ENCODE data around the gene GSG1. TPM values are rescaled to one million over a fixed set of nuclear protein-coding genes. Genes with fewer than 3 reads are reported as not detected.

Gene GSG1
- total RNA-seq, 2 donors from 2014 or later, result not detected

- Histone ChIP-seq H3K9me3 (no peaks in the 10 kb centered on the region), H3K36me3 (no peaks in the 10 kb centered on the region), H3K27me3 (no peaks in the 10 kb centered on the region), H3K4me1 (peaks cover 27% of the 10 kb centered on the region), H3K9ac (ENCODE audit: low read depth in 2 of 2, low read length in 2 of 2) (peak overlapping the region; percentile 69 to 83), H3K4me3 (peak overlapping the region; percentile 45), H3K27ac (peak overlapping the region; percentile 82)
- TF ChIP-seq, protein P1, sequence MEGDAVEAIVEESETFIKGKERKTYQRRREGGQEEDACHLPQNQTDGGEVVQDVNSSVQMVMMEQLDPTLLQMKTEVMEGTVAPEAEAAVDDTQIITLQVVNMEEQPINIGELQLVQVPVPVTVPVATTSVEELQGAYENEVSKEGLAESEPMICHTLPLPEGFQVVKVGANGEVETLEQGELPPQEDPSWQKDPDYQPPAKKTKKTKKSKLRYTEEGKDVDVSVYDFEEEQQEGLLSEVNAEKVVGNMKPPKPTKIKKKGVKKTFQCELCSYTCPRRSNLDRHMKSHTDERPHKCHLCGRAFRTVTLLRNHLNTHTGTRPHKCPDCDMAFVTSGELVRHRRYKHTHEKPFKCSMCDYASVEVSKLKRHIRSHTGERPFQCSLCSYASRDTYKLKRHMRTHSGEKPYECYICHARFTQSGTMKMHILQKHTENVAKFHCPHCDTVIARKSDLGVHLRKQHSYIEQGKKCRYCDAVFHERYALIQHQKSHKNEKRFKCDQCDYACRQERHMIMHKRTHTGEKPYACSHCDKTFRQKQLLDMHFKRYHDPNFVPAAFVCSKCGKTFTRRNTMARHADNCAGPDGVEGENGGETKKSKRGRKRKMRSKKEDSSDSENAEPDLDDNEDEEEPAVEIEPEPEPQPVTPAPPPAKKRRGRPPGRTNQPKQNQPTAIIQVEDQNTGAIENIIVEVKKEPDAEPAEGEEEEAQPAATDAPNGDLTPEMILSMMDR (IDR thresholded peaks at IDR 0.05), result no peak
- intact Hi-C loops (cut with DNase I), result loop anchor here (5.0 kb wide), 1 partner anchor 95 kb away; the partner anchor contains the start of gene EMP1
- peak; percentile 61 for DNase-seq
These were observed 1.6 kb downstream of the GSG1 start for GRCh38 chr12:13101821-13102375.

DNA sequence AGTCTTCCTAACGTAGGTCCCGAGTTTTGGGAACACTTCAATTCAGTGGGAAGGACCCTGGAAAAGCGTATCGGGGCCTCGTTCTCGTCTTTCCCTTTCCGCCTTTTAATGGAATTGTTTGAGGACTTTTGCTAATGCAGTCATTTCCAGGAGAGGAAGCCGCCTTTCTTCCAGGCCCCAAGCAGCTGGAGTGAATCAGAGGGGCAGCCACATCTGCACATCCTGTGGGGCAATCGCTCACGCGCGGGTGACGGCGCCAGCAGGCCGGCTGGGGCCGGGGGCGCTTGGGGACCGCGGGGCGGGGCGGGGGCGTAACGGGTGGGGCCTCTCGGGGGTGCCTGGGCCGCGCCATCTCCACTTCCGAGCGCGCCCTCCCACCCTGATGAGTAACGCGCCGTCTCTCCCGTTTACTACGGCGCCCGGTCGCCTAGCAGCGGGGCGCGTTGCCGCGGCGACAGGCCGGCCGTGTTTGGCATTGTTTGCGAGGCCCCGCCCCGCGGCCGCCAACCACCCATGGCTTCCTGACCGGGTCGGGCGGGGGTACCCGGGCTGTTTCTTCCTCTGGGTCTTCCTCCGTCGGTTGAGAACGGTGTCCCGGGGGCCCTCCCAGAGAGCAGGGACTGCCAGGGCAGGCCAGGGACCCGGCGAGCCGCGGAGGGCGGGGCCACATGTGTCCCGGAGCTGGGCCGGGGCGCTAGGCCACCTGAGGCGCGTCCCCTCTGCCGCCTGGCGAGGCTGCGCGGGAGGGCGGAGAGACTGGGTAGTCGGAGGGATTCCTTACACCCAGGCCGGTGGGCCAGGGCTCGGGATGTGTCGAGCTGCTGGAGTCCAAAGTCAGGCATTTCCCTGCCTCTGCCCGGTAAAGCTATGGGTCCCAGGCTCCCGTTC, 2.3 kb downstream of the GSG1 start:
- intact Hi-C loops (cut with DNase I), result loop anchor here (5.0 kb wide), 1 partner anchor 96 kb away; the partner anchor contains the start of gene EMP1
- TF ChIP-seq, protein P1 (IDR thresholded peaks at IDR 0.05), result no peak
- Histone ChIP-seq H3K9me3 (no peaks in the 10 kb centered on the region), H3K27ac (peak overlapping the region; percentile 82), H3K36me3 (no peaks in the 10 kb centered on the region), H3K4me3 (peak overlapping the region; percentile 45), H3K9ac (ENCODE audit: low read depth in 2 of 2, low read length in 2 of 2) (peak overlapping the region; percentile 69 to 83), H3K4me1 (peaks cover 27% of the 10 kb centered on the region), H3K27me3 (no peaks in the 10 kb centered on the region)
- peak; percentile 92 for DNase-seq

GRCh38 chr12:13100605-13100881, 2.9 kb downstream of the GSG1 start:
- peak overlapping the region; percentile 82 for H3K27ac ChIP-seq
- H3K4me1 ChIP-seq, result peaks cover 27% of the 10 kb centered on the region
- peak overlapping the region; percentile 45 for H3K4me3 ChIP-seq
- intact Hi-C loops (cut with DNase I), result loop anchor here (5.0 kb wide), 1 partner anchor 97 kb away; the partner anchor contains the start of gene EMP1
- DNase-seq, result no peak
- H3K27me3 ChIP-seq, result no peaks in the 10 kb centered on the region
- no peaks in the 10 kb centered on the region for H3K36me3 ChIP-seq
- no peaks in the 10 kb centered on the region for H3K9me3 ChIP-seq
- H3K9ac ChIP-seq (ENCODE audit: low read depth in 2 of 2, low read length in 2 of 2), result peak overlapping the region in 1 of 2 donors; percentile 30
- TF ChIP-seq, protein P1 (IDR thresholded peaks at IDR 0.05), result no peak

DNA sequence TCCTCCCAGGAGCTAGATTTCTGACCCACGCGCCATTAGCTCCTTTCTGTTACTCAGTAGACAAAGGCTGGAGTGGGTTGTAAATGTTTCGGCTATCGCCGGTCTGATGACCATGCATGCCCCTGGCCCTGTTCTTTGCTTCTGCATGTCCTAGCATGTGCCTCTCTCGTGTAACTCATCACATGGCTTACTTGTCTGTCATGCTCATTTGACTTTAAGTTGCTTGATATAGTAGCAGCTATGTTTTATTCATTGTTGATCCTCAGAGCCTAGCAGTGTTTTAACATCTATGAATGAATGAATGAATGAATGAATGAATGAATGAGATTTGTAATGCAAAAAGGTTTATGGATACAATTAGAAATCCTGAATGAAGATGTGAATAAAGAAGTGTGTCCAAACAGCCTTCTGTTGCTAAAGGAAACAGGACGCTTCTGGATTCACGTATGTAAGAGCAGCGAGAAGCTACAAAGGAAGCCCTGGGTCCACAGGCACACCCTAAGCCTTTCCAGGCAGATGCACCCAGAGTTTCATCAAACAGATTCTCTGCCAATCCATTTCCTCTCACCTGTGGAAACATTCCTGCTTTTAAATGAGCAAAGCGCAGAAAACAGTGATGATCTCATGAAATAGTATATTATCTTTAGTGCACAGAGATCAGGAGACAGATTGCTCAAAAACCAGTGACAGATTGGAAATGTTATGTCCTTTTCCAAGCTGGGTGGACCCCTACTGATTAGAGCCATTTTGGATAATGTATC, 3.4 kb downstream of the GSG1 start:
- peaks cover 27% of the 10 kb centered on the region for H3K4me1 ChIP-seq
- intact Hi-C loops (cut with DNase I), result loop anchor here (5.0 to 10.0 kb wide), 4 partner anchors 95 to 183 kb away; partner anchors contain the start of genes EMP1 and HEBP1
- no peak for DNase-seq

More for the DNA sequence above, 3.4 kb downstream of the GSG1 start:
- Histone ChIP-seq H3K9me3 (no peaks in the 10 kb centered on the region), H3K9ac (ENCODE audit: low read depth in 2 of 2, low read length in 2 of 2) (no peak overlapping the region), H3K27ac (peak overlapping the region; percentile 82), H3K36me3 (no peaks in the 10 kb centered on the region), H3K4me3 (no peak overlapping the region), H3K27me3 (no peaks in the 10 kb centered on the region)
- TF ChIP-seq, protein P1 (IDR thresholded peaks at IDR 0.05), result no peak

Data from colonic mucosa (tissue), 4 donors.